ENCODE measurements around the gene PHLDA3. TPM values are rescaled to one million over a fixed set of nuclear protein-coding genes. Genes with fewer than 3 reads are reported as not detected.

PHLDA3 gene
- total and polyA plus RNA-seq, 7 experiments from 2014 or later = 0.13 to 22.4 (median 0.67) TPM; not detected in 1

- H3K4me1 ChIP-seq (ENCODE audit: control insufficient read depth in 2 of 2, insufficient read depth in 2 of 2, low read length in 2 of 2) = no peaks in the 10 kb centered on the region
- ATAC-seq (no peak), DNase-seq (no peak)
- H3K4me3 ChIP-seq (ENCODE audit: low read length) = no peak overlapping the region
- no peaks in the 10 kb centered on the region for H3K36me3 ChIP-seq (ENCODE audit: control insufficient read depth in 2 of 3, insufficient read depth in 3 of 3, low read length in 3 of 3)
- Mint-ChIP-seq H3K4me3 (no peak overlapping the region), H3K27ac (peak overlapping the region in 1 of 9 donors; percentile 22), H3K9me3 (no peaks in the 10 kb centered on the region), H3K27me3 (peaks cover 0 to 11% (median 5%) of the 10 kb centered on the region in 5 donors), H3K36me3 (no peaks in the 10 kb centered on the region), H3K4me1 (peaks cover 0 to 12% (median 0%) of the 10 kb centered on the region in 7 donors)
- no peaks in the 10 kb centered on the region for H3K27me3 ChIP-seq (ENCODE audit: control insufficient read depth in 2 of 2, insufficient read depth in 2 of 2, low read length in 2 of 2)
- CTCF ChIA-PET = no interaction called here
- H3K27ac ChIP-seq (ENCODE audit: low read depth, low read length) = no peak overlapping the region
- no peaks in the 10 kb centered on the region for H3K9me3 ChIP-seq (ENCODE audit: control insufficient read depth in 2 of 3, low read length in 3 of 3)
- POLR2A ChIA-PET = no interaction called here
- intact Hi-C loops (cut with micrococcal nuclease) = no loop called here
These were observed 9.9 kb downstream of the PHLDA3 start for GRCh38 chr1:201459052-201459451.

- no peaks in the 10 kb centered on the region for H3K27me3 ChIP-seq (ENCODE audit: control insufficient read depth in 2 of 2, insufficient read depth in 2 of 2, low read length in 2 of 2)
- ChIA-PET CTCF (no interaction called here), POLR2A (no interaction called here)
- Mint-ChIP-seq H3K4me3 (no peak overlapping the region), H3K4me1 (peaks cover 0 to 25% (median 0%) of the 10 kb centered on the region in 7 donors), H3K27ac (no peak overlapping the region), H3K27me3 (peaks cover 0 to 11% (median 8%) of the 10 kb centered on the region in 5 donors), H3K36me3 (peaks cover 0 to 3% (median 0%) of the 10 kb centered on the region in 5 donors), H3K9me3 (peaks cover 0 to 2% (median 0%) of the 10 kb centered on the region in 11 donors)
- intact Hi-C loops (cut with micrococcal nuclease) = no loop called here
- DNase-seq (no peak), ATAC-seq (no peak)
- no peak overlapping the region for H3K4me3 ChIP-seq (ENCODE audit: low read length)
- no peaks in the 10 kb centered on the region for H3K4me1 ChIP-seq (ENCODE audit: control insufficient read depth in 2 of 2, insufficient read depth in 2 of 2, low read length in 2 of 2)
- H3K36me3 ChIP-seq (ENCODE audit: control insufficient read depth in 2 of 3, insufficient read depth in 3 of 3, low read length in 3 of 3) = no peaks in the 10 kb centered on the region
- no peak overlapping the region for H3K27ac ChIP-seq (ENCODE audit: low read depth, low read length)
- no peaks in the 10 kb centered on the region for H3K9me3 ChIP-seq (ENCODE audit: control insufficient read depth in 2 of 3, low read length in 3 of 3)
These were observed 11.5 kb downstream of the PHLDA3 start for GRCh38 chr1:201457508-201457960.

- CTCF ChIA-PET = no interaction called here
- Histone ChIP-seq H3K4me1 (ENCODE audit: control insufficient read depth in 2 of 2, insufficient read depth in 2 of 2, low read length in 2 of 2) (no peaks in the 10 kb centered on the region), H3K27ac (ENCODE audit: low read depth, low read length) (no peak overlapping the region), H3K4me3 (ENCODE audit: low read length) (no peak overlapping the region), H3K9me3 (ENCODE audit: control insufficient read depth in 2 of 3, low read length in 3 of 3) (no peaks in the 10 kb centered on the region), H3K36me3 (ENCODE audit: control insufficient read depth in 2 of 3, insufficient read depth in 3 of 3, low read length in 3 of 3) (no peaks in the 10 kb centered on the region), H3K27me3 (ENCODE audit: control insufficient read depth in 2 of 2, insufficient read depth in 2 of 2, low read length in 2 of 2) (no peaks in the 10 kb centered on the region)
- Mint-ChIP-seq H3K27ac (peak overlapping the region in 1 of 9 donors; percentile 3), H3K36me3 (peaks cover 0 to 3% (median 0%) of the 10 kb centered on the region in 5 donors), H3K4me3 (no peak overlapping the region), H3K4me1 (peaks cover 0 to 28% (median 0%) of the 10 kb centered on the region in 7 donors), H3K9me3 (peaks cover 0 to 2% (median 0%) of the 10 kb centered on the region in 11 donors), H3K27me3 (peaks cover 3 to 14% (median 7%) of the 10 kb centered on the region in 5 donors)
- POLR2A ChIA-PET = no interaction called here
- DNase-seq = no peak
- intact Hi-C loops (cut with micrococcal nuclease) = no loop called here
- peak; percentile 20 for ATAC-seq
These were observed 12.3 kb downstream of the PHLDA3 start for GRCh38 chr1:201456499-201457309.

- CTCF ChIA-PET = interaction anchor here (0.7 to 1.3 kb wide), 2 partner anchors 26 to 499 kb away, joined by 4 read pairs; no protein-coding TSS in a partner anchor
These were observed 13.9 kb downstream of the PHLDA3 start for GRCh38 chr1:201455098-201455497.

GRCh38 chr1:201454608-201455007 is 14.4 kb downstream of the PHLDA3 start:
- POLR2A ChIA-PET = no interaction called here
- CTCF ChIA-PET = interaction anchor here (1.0 to 1.3 kb wide), 2 partner anchors 26 to 27 kb away, joined by 3 to 4 read pairs; no protein-coding TSS in a partner anchor
- Mint-ChIP-seq H3K4me3 (peak overlapping the region in 1 of 10 donors; percentile 0), H3K36me3 (peaks cover 0 to 3% (median 0%) of the 10 kb centered on the region in 5 donors), H3K4me1 (peaks cover 0 to 44% (median 0%) of the 10 kb centered on the region in 7 donors), H3K9me3 (peaks cover 0 to 2% (median 0%) of the 10 kb centered on the region in 11 donors), H3K27ac (no peak overlapping the region), H3K27me3 (peaks cover 5 to 22% (median 16%) of the 10 kb centered on the region in 5 donors)
- ATAC-seq (no peak), DNase-seq (no peak)
- H3K9me3 ChIP-seq (ENCODE audit: control insufficient read depth in 2 of 3, low read length in 3 of 3) = no peaks in the 10 kb centered on the region
- no peak overlapping the region for H3K27ac ChIP-seq (ENCODE audit: low read depth, low read length)
- intact Hi-C loops (cut with micrococcal nuclease) = no loop called here
- H3K4me1 ChIP-seq (ENCODE audit: control insufficient read depth in 2 of 2, insufficient read depth in 2 of 2, low read length in 2 of 2) = no peaks in the 10 kb centered on the region
- no peak overlapping the region for H3K4me3 ChIP-seq (ENCODE audit: low read length)
- H3K36me3 ChIP-seq (ENCODE audit: control insufficient read depth in 2 of 3, insufficient read depth in 3 of 3, low read length in 3 of 3) = no peaks in the 10 kb centered on the region
- H3K27me3 ChIP-seq (ENCODE audit: control insufficient read depth in 2 of 2, insufficient read depth in 2 of 2, low read length in 2 of 2) = no peaks in the 10 kb centered on the region

More at GRCh38 chr1:201455098-201455497, 13.9 kb downstream of the PHLDA3 start:
- Mint-ChIP-seq H3K4me1 (peaks cover 0 to 41% (median 0%) of the 10 kb centered on the region in 7 donors), H3K9me3 (peaks cover 0 to 2% (median 0%) of the 10 kb centered on the region in 11 donors), H3K27me3 (peaks cover 5 to 17% (median 13%) of the 10 kb centered on the region in 5 donors), H3K27ac (no peak overlapping the region), H3K36me3 (peaks cover 0 to 3% (median 0%) of the 10 kb centered on the region in 5 donors), H3K4me3 (no peak overlapping the region)
- Histone ChIP-seq H3K27me3 (ENCODE audit: control insufficient read depth in 2 of 2, insufficient read depth in 2 of 2, low read length in 2 of 2) (no peaks in the 10 kb centered on the region), H3K36me3 (ENCODE audit: control insufficient read depth in 2 of 3, insufficient read depth in 3 of 3, low read length in 3 of 3) (no peaks in the 10 kb centered on the region), H3K27ac (ENCODE audit: low read depth, low read length) (no peak overlapping the region), H3K4me3 (ENCODE audit: low read length) (no peak overlapping the region), H3K9me3 (ENCODE audit: control insufficient read depth in 2 of 3, low read length in 3 of 3) (no peaks in the 10 kb centered on the region), H3K4me1 (ENCODE audit: control insufficient read depth in 2 of 2, insufficient read depth in 2 of 2, low read length in 2 of 2) (no peaks in the 10 kb centered on the region)
- ATAC-seq (no peak), DNase-seq (no peak)
- intact Hi-C loops (cut with micrococcal nuclease) = no loop called here
- POLR2A ChIA-PET = no interaction called here

GRCh38 chr1:201452866-201453265 is 16.1 kb downstream of the PHLDA3 start:
- ChIA-PET CTCF (no interaction called here), POLR2A (no interaction called here)
- DNase-seq (no peak), ATAC-seq (no peak)
- Mint-ChIP-seq H3K4me3 (no peak overlapping the region), H3K4me1 (peaks cover 0 to 48% (median 3%) of the 10 kb centered on the region in 7 donors), H3K9me3 (peaks cover 0 to 2% (median 0%) of the 10 kb centered on the region in 11 donors), H3K27ac (no peak overlapping the region), H3K27me3 (peaks cover 5 to 28% (median 14%) of the 10 kb centered on the region in 5 donors), H3K36me3 (peaks cover 0 to 3% (median 0%) of the 10 kb centered on the region in 5 donors)
- Histone ChIP-seq H3K27me3 (ENCODE audit: control insufficient read depth in 2 of 2, insufficient read depth in 2 of 2, low read length in 2 of 2) (no peaks in the 10 kb centered on the region), H3K36me3 (ENCODE audit: control insufficient read depth in 2 of 3, insufficient read depth in 3 of 3, low read length in 3 of 3) (no peaks in the 10 kb centered on the region), H3K9me3 (ENCODE audit: control insufficient read depth in 2 of 3, low read length in 3 of 3) (no peaks in the 10 kb centered on the region), H3K4me1 (ENCODE audit: control insufficient read depth in 2 of 2, insufficient read depth in 2 of 2, low read length in 2 of 2) (peaks cover 0 to 3% of the 10 kb centered on the region in 2 donors), H3K27ac (ENCODE audit: low read depth, low read length) (no peak overlapping the region), H3K4me3 (ENCODE audit: low read length) (no peak overlapping the region)
- intact Hi-C loops (cut with micrococcal nuclease) = no loop called here
